ENCODE measurements around the gene PLA2G2D. TPM values are rescaled to one million over a fixed set of nuclear protein-coding genes. Genes with fewer than 3 reads are reported as not detected.

The PLA2G2D gene
- total and polyA plus RNA-seq, 2 of the 13 experiments (the other 11 are each of a cell fraction or from before 2014, with no cell fraction given), result not detected

- TF ChIP-seq ZNF331 (CRISPR knock-in tag; IDR thresholded peaks at IDR 0.05) (peak; percentile 37; the same call in 1 of the 2 replicates), RNF2 (conservative IDR thresholded peaks at IDR 0.05; ENCODE audit: low read depth) (no peak), HOXA9 (CRISPR knock-in tag; IDR thresholded peaks at IDR 0.05; ENCODE audit: borderline replicate concordance) (no peak), CREM (IDR thresholded peaks at IDR 0.05) (no peak), CREM (CRISPR knock-in tag; IDR thresholded peaks at IDR 0.05) (no peak), THYN1 (CRISPR knock-in tag; IDR thresholded peaks at IDR 0.05; ENCODE audit: borderline replicate concordance, low read depth) (no peak), ZNF251 (CRISPR knock-in tag; IDR thresholded peaks at IDR 0.05) (no peak), MAFG (CRISPR knock-in tag; IDR thresholded peaks at IDR 0.05) (no peak), RAD21 (CRISPR knock-in tag; IDR thresholded peaks at IDR 0.05) (peak; percentile 71), ZNF24 (IDR thresholded peaks at IDR 0.05) (no peak), STAG1 (CRISPR knock-in tag; IDR thresholded peaks at IDR 0.05) (peak; percentile 78), ZBTB21 (CRISPR knock-in tag; IDR thresholded peaks at IDR 0.05) (no peak), ZSCAN31 (CRISPR knock-in tag; IDR thresholded peaks at IDR 0.05; ENCODE audit: low read depth) (no peak), ZNF253 (CRISPR knock-in tag; IDR thresholded peaks at IDR 0.05; ENCODE audit: borderline replicate concordance) (0 out of 2 replicates have a peak, but pooled peaks have one; percentile 23), KIAA2018 (CRISPR knock-in tag; IDR thresholded peaks at IDR 0.05; ENCODE audit: borderline replicate concordance) (no peak), ZNF503 (CRISPR knock-in tag; IDR thresholded peaks at IDR 0.05) (no peak), ZNF510 (CRISPR knock-in tag; IDR thresholded peaks at IDR 0.05; ENCODE audit: low read depth) (no peak), SALL2 (CRISPR knock-in tag; IDR thresholded peaks at IDR 0.05) (0 out of 2 replicates have a peak, but pooled peaks have one; percentile 26)
- TF ChIP-seq, protein P1, sequence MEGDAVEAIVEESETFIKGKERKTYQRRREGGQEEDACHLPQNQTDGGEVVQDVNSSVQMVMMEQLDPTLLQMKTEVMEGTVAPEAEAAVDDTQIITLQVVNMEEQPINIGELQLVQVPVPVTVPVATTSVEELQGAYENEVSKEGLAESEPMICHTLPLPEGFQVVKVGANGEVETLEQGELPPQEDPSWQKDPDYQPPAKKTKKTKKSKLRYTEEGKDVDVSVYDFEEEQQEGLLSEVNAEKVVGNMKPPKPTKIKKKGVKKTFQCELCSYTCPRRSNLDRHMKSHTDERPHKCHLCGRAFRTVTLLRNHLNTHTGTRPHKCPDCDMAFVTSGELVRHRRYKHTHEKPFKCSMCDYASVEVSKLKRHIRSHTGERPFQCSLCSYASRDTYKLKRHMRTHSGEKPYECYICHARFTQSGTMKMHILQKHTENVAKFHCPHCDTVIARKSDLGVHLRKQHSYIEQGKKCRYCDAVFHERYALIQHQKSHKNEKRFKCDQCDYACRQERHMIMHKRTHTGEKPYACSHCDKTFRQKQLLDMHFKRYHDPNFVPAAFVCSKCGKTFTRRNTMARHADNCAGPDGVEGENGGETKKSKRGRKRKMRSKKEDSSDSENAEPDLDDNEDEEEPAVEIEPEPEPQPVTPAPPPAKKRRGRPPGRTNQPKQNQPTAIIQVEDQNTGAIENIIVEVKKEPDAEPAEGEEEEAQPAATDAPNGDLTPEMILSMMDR (CRISPR knock-in tag; IDR thresholded peaks at IDR 0.05), result peak; percentile 77
These were observed 18.5 kb downstream of the PLA2G2D start (continued) for GRCh38 chr1:20100632-20101355.
